Mesodermal cell (in vitro differentiated cells): ENCODE results near the gene GALNS.

ENCODE experiments used
- H3K27ac ChIP-seq: 2 replicates; pipeline ENCODE4 v1.7.0; 2013; ENCODE audit warnings: mild to moderate bottlenecking, low read depth, low read length, moderate library complexity; ENCODE audit not compliant: severe bottlenecking
- H3K36me3 ChIP-seq: 2 replicates; pipeline ENCODE4 v1.7.1; 2013; ENCODE audit warnings: mild to moderate bottlenecking, low read length, moderate library complexity; ENCODE audit not compliant: control insufficient read depth, insufficient read depth
- H3K4me1 ChIP-seq: one replicate; pipeline ENCODE4 v1.7.1; 2013; ENCODE audit warnings: mild to moderate bottlenecking, low read length; ENCODE audit not compliant: insufficient read depth, control insufficient read depth, poor library complexity, severe bottlenecking
- H3K4me3 ChIP-seq: 2 replicates; pipeline ENCODE4 v1.7.0; 2013; ENCODE audit warnings: low read length, control low read depth, mild to moderate bottlenecking; ENCODE audit not compliant: insufficient read depth, poor library complexity, severe bottlenecking; ENCODE audit errors: extremely low read depth
- H3K9me3 ChIP-seq: 2 replicates; pipeline ENCODE4 v1.7.1; 2013; ENCODE audit warnings: mild to moderate bottlenecking, low read length, moderate library complexity; ENCODE audit not compliant: control insufficient read depth
- WGBS, 2 experiments: methylation state at CpG; one replicate each; pipeline ENCODE4 v1.1.5; 2013; ENCODE audit warnings: missing lambda C conversion rate in 2 of 2; ENCODE audit not compliant: insufficient coverage in 2 of 2; 5-methylcytosine and 5-hydroxymethylcytosine counted together

Gene GALNS

GRCh38 chr16:88807626-88808453 lies 48.9 kb downstream of the GALNS start:
- 91 to 93% methylated on average over 24 of the region's 26 CpGs for WGBS, 2 experiments
- peaks cover 16% of the 10 kb centered on the region for H3K4me1 ChIP-seq
- no peaks in the 10 kb centered on the region for H3K9me3 ChIP-seq
- H3K36me3 ChIP-seq, result peaks cover 58% of the 10 kb centered on the region
- H3K27ac ChIP-seq, result no peak overlapping the region
- no peak overlapping the region for H3K4me3 ChIP-seq

DNA sequence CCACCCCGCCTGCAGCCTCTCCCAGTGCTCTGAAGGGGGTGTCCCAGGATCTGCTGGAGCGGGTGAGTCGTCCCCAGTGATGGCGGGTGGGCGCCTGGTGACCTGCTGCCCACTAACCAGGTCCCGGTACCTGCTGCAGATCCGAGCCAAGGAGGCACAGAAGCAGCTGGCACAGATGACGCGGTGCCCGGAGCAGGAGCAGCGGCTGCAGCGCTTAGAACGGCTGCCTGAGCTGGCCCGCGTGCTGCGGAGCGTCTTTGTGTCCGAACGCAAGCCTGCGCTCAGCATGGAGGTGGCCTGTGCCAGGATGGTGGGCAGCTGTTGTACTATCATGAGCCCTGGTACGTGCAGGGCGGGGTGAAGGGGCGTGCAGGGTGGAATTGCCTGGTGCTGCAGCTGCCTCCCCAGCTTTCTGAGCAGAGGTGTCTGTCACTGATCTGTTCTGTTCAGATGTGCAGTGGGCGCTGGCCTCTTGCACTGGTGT lies 49.6 kb downstream of the GALNS start:
- Histone ChIP-seq H3K27ac (no peak overlapping the region), H3K4me3 (no peak overlapping the region), H3K4me1 (peaks cover 16% of the 10 kb centered on the region), H3K36me3 (peaks cover 58% of the 10 kb centered on the region), H3K9me3 (no peaks in the 10 kb centered on the region)
- 95 to 97% methylated on average over 24 of the region's 24 CpGs for WGBS, 2 experiments

GRCh38 chr16:88806491-88807111 lies 50.1 kb downstream of the GALNS start:
- WGBS, 2 experiments, result 96 to 98% methylated on average over 26 to 27 of the region's 27 CpGs
- no peak overlapping the region for H3K4me3 ChIP-seq
- H3K4me1 ChIP-seq, result peaks cover 16% of the 10 kb centered on the region
- no peaks in the 10 kb centered on the region for H3K9me3 ChIP-seq
- peak overlapping the region; percentile 23 for H3K27ac ChIP-seq
- H3K36me3 ChIP-seq, result peaks cover 58% of the 10 kb centered on the region

- Histone ChIP-seq H3K4me1 (peaks cover 16% of the 10 kb centered on the region), H3K36me3 (peaks cover 58% of the 10 kb centered on the region), H3K27ac (no peak overlapping the region), H3K9me3 (no peaks in the 10 kb centered on the region), H3K4me3 (no peak overlapping the region)
- 93 to 95% methylated on average over 21 of the region's 21 CpGs for whole genome bisulfite sequencing, 2 experiments
Observed at GRCh38 chr16:88805887-88806393, 50.8 kb downstream of the GALNS start.

GRCh38 chr16:88805340-88805715 lies 51.4 kb downstream of the GALNS start:
- Histone ChIP-seq H3K27ac (no peak overlapping the region), H3K9me3 (no peaks in the 10 kb centered on the region), H3K4me3 (no peak overlapping the region), H3K36me3 (peaks cover 53% of the 10 kb centered on the region), H3K4me1 (peaks cover 14% of the 10 kb centered on the region)
- WGBS, 2 experiments, result 95 to 96% methylated on average over 20 to 21 of the region's 22 CpGs

GRCh38 chr16:88804552-88805339 lies 52.0 kb downstream of the GALNS start:
- Histone ChIP-seq H3K27ac (no peak overlapping the region), H3K36me3 (peaks cover 47% of the 10 kb centered on the region), H3K9me3 (no peaks in the 10 kb centered on the region), H3K4me3 (peak overlapping the region; percentile 59), H3K4me1 (peaks cover 8% of the 10 kb centered on the region)
- WGBS, 2 experiments, result 61 to 64% methylated on average over 33 to 36 of the region's 39 CpGs

- peak overlapping the region; percentile 59 for H3K4me3 ChIP-seq
- H3K9me3 ChIP-seq, result no peaks in the 10 kb centered on the region
- H3K27ac ChIP-seq, result no peak overlapping the region
- 3% methylated on average over 14 to 16 of the region's 16 CpGs for WGBS, 2 experiments
- peaks cover 7% of the 10 kb centered on the region for H3K4me1 ChIP-seq
- peaks cover 41% of the 10 kb centered on the region for H3K36me3 ChIP-seq
Observed at GRCh38 chr16:88804173-88804551, 52.6 kb downstream of the GALNS start.

DNA sequence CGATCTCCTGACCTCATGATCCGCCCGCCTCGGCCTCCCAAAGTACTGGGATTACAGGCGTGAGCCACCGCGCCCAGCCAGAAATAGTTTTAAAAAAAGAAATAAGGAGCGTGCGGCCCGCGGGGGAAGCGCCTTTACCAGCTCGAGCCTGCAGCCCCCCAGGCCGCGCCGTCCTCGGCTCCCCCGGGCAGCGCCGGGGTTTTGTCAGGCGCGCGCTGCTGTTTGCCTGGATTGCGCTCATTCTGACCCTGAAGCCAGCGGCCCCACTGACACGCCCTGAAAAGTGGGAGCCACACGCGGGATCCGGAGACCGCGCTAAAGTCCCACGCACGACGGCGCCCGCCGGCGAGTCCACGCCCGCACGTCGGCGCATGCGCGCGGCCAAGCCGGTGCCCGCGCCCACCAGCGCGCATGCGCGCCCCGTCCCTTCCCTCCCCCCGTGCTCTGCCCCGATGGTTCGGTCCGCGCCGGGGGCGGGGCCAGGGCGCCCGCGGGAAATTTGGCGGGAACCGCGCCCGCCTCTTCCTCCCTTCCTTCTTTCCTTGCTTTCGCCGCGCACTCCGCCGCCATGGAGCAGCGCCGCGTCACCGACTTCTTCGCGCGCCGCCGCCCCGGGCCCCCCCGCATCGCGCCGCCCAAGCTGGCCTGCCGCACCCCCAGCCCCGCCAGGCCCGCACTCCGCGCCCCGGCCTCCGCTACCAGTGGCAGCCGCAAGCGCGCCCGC lies 53.3 kb downstream of the GALNS start, which contains the start of gene CDT1:
Gene CDT1 (plus strand): TSS at position 526 of the 724 bp plus-strand sequence. CDS start 43 bp downstream, at position 569.
- H3K9me3 ChIP-seq, result no peaks in the 10 kb centered on the region
- WGBS, 2 experiments, result 0% methylated on average over 43 to 59 of the region's 98 CpGs
- H3K4me1 ChIP-seq, result peaks cover 7% of the 10 kb centered on the region
- peak within 1 kb of the TSS; percentile 66 for H3K27ac ChIP-seq
- H3K4me3 ChIP-seq, result peak within 1 kb of the TSS; percentile 59
- peaks cover 34% of the 10 kb centered on the region for H3K36me3 ChIP-seq

DNA sequence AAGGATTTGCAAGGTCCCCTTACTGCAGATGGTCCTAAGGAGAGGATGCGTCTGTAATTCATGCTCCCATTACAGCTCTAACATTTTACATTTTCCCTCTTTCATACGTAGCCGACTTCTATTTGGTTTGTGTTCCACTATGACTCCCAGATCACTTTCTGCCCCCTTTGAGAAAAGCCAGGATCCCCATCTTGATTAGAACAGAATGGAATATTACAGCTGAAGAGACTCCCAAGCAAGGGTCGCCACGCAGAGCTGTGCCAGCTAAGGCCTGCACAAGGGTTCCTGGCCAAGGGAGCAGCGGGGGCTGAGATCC lies 56.5 kb downstream of the GALNS start:
- H3K36me3 ChIP-seq, result peaks cover 3% of the 10 kb centered on the region
- peaks cover 6% of the 10 kb centered on the region for H3K4me1 ChIP-seq
- H3K27ac ChIP-seq, result no peak overlapping the region
- 81 to 88% methylated on average over 6 of the region's 6 CpGs for WGBS, 2 experiments
- no peaks in the 10 kb centered on the region for H3K9me3 ChIP-seq
- no peak overlapping the region for H3K4me3 ChIP-seq
